PFSK-1 (cell line): ENCODE data around the gene SLC48A1.

Source experiments
- POLR2AphosphoS5 ChIP-seq: IDR thresholded peaks from 2 replicates; pipeline ENCODE4 v1.6.1; 2012; ENCODE audit warnings: low read depth, mild to moderate bottlenecking, control low read depth, low read length, moderate library complexity
- REST ChIP-seq, 2 experiments: IDR thresholded peaks; 2 replicates each; pipeline versions ENCODE4 v1.6.1 to v1.8.0; 2011 to 2012; ENCODE audit warnings: low read depth in 2 of 2, low read length in 2 of 2, control low read depth in 1 of 2, inconsistent platforms in 1 of 2, mild to moderate bottlenecking in 1 of 2, moderate library complexity in 1 of 2; ENCODE audit not compliant: insufficient read depth in 1 of 2

DNA sequence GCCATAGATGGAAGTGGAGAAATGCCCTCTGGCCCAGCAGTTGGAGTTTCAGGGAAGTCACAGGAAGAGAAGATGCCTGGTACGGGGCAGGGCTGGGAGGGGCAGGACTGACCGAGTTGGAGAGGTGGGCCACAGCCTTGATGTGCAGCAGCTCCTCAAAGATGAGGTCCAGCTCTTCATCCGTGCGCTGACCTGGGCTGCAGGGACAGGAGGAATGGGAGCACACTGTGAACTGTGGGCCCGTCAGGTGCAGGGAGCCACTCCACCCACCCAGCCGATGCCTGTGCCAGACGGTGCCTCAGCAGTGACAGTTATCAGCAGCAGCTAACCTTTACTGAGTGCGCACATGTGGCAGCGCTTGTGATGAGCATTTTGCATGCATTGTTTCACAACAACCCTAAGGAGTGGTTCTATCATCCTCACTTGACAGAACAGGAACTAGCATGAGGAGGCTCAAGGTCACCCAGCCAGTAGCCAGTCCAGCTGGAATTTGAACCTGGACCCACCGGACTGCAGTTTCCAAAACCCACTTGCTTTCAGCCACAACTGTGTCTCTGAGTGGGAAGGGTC, 22.7 kb upstream of the SLC48A1 start:
- no peak for TF ChIP-seq POLR2AphosphoS5
- no peak for TF ChIP-seq REST (IDR thresholded peaks at IDR 0.05; ENCODE audit: insufficient read depth in 1 of 2, low read depth in 2 of 2, low read length in 2 of 2)
